CD4-positive, alpha-beta T cell treated with Interleukin-21 for 1 hour (primary cell): ENCODE results near the gene TBC1D4.
"Not testable (repeated sequence)": the region's sequence is repeated elsewhere in the genome, so short reads cannot be mapped to it uniquely, and the experiment has no call there.

Source experiments
- DNase-seq: peaks from one replicate; pipeline ENCODE4 v3.0.0-alpha.2; 2020

Gene TBC1D4

GRCh38 chr13:75258159-75258782 is 223.7 kb downstream of the TBC1D4 start:
- DNase-seq, result peak; percentile 27

GRCh38 chr13:75256922-75257321 is 225.0 kb downstream of the TBC1D4 start:
- no peak for DNase-seq

DNA sequence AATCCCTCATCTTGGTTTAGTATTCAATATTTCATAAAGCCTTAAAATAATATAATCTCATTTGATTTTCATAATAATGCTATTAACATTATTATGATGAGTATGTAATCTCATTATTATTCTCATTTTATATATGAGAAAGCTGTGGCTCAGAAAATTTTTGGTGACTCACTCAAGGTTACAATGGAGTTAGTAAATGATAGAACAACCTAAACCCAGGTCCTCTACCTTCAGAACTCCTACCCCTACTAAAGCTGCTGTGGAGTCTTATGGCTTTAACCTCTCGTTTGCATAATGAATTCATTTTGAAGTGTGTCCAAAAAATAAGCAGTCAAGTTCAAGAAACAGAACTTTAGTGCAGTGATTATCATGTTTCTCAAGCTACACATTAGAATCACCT is 226.3 kb downstream of the TBC1D4 start:
- no peak for DNase-seq

DNA sequence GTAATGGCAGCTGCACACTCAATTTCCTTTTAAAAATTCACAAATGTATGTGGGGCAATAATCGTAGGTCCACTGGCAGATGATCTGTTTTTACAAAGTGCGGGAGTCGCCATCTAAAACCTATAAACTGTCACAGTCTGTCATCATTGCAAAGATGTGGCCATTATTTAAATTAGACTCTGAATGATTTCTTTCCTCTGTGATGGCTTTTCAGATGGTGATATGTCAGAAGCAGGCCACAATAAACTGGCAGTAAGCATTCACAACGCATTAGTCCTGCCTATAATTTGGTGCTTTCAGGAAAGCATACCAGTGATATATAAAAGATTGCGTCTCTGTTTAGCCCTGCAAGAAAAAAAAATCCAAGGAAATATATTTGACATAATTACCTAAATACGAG is 226.8 kb downstream of the TBC1D4 start:
- DNase-seq, result no peak

DNA sequence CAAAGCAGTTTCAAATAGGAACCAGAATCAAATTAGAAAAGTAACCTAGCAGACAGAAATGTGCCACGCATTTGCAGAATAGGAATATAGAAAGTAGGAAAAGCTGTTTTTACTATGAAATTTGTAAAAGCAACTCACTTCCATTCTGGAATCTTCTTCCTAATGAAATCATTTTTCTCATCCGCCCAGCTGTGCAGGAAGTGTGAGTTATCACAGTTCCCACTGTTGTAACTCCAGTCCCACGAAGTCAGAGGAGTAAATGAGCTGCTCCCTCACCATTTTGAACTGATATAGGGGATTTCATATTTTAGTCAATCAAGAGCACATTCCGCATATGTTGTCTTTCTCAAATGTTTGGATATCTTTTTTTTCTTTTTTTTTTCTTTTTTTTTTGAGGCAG is 230.8 kb downstream of the TBC1D4 start:
- DNase-seq, result no peak

GRCh38 chr13:75250526-75251178 is 231.3 kb downstream of the TBC1D4 start:
- no peak for DNase-seq

GRCh38 chr13:75245578-75245977 is 236.4 kb downstream of the TBC1D4 start:
- DNase-seq, result not testable (repeated sequence)

DNA sequence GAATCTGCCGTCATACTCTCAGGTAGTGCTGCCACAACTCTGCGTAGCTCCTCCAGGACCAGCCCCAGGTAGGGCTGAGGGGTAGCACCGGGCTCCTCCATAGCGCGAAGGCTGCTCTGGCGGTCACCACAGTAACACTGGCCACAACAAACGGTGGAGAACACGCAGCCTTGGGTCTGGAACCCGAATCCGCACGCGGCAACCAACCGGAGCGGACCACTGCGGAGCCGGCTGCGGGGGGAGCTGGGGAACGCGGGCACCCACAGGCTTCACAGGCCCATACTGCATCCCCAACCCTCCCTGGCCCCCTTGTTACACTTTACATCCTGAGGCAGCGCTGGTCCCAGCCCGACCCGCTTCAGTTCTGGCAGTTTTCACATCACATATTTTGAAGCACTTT is 241.7 kb downstream of the TBC1D4 start:
- DNase-seq, result not testable (repeated sequence)

DNA sequence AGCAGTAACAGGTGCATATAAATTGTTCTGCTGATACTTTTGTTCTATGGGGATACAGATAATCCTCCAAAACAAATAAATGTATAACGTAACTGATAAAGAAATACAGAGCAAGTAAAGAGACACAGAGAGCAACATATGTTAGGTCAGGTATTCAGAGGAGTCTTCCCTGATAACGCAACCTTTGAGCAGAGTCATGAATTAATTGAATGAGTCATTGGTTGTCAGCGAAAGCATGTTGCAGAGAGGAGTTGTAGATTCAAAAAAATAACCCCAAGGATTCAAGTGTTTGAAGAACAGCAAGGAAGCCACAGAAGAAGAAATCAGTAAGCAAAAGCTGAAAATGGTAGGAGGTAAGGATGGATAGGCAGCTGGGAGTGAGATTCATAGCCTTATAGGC is 245.2 kb downstream of the TBC1D4 start:
- DNase-seq, result no peak
